ENCODE measurements around the gene RERE. TPM values are rescaled to one million over a fixed set of nuclear protein-coding genes. Genes with fewer than 3 reads are reported as not detected.

Gene RERE
- total and polyA plus RNA-seq, 4 donors, result 26.8 to 133 (median 82.7) TPM

- intact Hi-C loops (cut with DNase I), result loop anchor here (5.0 to 10.0 kb wide), 2 partner anchors 50 to 113 kb away; no protein-coding TSS in a partner anchor
- DNase-seq, result no peak
- WGBS, 2 donors, result 59 to 61% methylated on average over 2 of the region's 2 CpGs
- no peaks in the 10 kb centered on the region for H3K9me3 ChIP-seq (ENCODE audit: control insufficient read depth, low read length)
- no peak for ATAC-seq (ENCODE audit: low FRiP score)
- no peak overlapping the region for H3K4me3 ChIP-seq (ENCODE audit: low read length in 2 of 2)
- no peak overlapping the region for H3K27ac ChIP-seq (ENCODE audit: low read depth in 1 of 2, low read length in 2 of 2)
- H3K36me3 ChIP-seq (ENCODE audit: control insufficient read depth in 1 of 2, insufficient read depth in 2 of 2, low read length in 1 of 2), result no peaks in the 10 kb centered on the region
- peaks cover 7 to 13% of the 10 kb centered on the region in 2 donors for H3K4me1 ChIP-seq (ENCODE audit: control insufficient read depth in 1 of 2, insufficient read depth in 2 of 2, low read length in 2 of 2)
- no peaks in the 10 kb centered on the region for H3K27me3 ChIP-seq (ENCODE audit: control insufficient read depth in 1 of 2, insufficient read depth in 2 of 2, low read length in 1 of 2)
Observed at GRCh38 chr1:8674912-8675311, 142.5 kb downstream of the RERE start.

- WGBS, 2 donors, result 92 to 97% methylated on average over 4 of the region's 4 CpGs
- ATAC-seq (ENCODE audit: low FRiP score) (no peak), DNase-seq (no peak)
- Histone ChIP-seq H3K4me1 (ENCODE audit: control insufficient read depth in 1 of 2, insufficient read depth in 2 of 2, low read length in 2 of 2) (peaks cover 7 to 14% of the 10 kb centered on the region in 2 donors), H3K27me3 (ENCODE audit: control insufficient read depth in 1 of 2, insufficient read depth in 2 of 2, low read length in 1 of 2) (no peaks in the 10 kb centered on the region), H3K9me3 (ENCODE audit: control insufficient read depth, low read length) (no peaks in the 10 kb centered on the region), H3K36me3 (ENCODE audit: control insufficient read depth in 1 of 2, insufficient read depth in 2 of 2, low read length in 1 of 2) (no peaks in the 10 kb centered on the region), H3K27ac (ENCODE audit: low read depth in 1 of 2, low read length in 2 of 2) (no peak overlapping the region), H3K4me3 (ENCODE audit: low read length in 2 of 2) (no peak overlapping the region)
- intact Hi-C loops (cut with DNase I), result loop anchor here (5.0 to 10.0 kb wide), 2 partner anchors 50 to 112 kb away; no protein-coding TSS in a partner anchor
Observed at GRCh38 chr1:8674481-8674880, 143.0 kb downstream of the RERE start.

GRCh38 chr1:8671306-8671917, 146.0 kb downstream of the RERE start:
- H3K36me3 ChIP-seq (ENCODE audit: control insufficient read depth in 1 of 2, insufficient read depth in 2 of 2, low read length in 1 of 2), result no peaks in the 10 kb centered on the region
- no peaks in the 10 kb centered on the region for H3K9me3 ChIP-seq (ENCODE audit: control insufficient read depth, low read length)
- H3K4me3 ChIP-seq (ENCODE audit: low read length in 2 of 2), result no peak overlapping the region
- WGBS, 2 donors, result 25 to 29% methylated on average over 8 of the region's 8 CpGs
- intact Hi-C loops (cut with DNase I), result loop anchor here (1.0 to 10.0 kb wide), 3 partner anchors 53 to 110 kb away; no protein-coding TSS in a partner anchor
- H3K4me1 ChIP-seq (ENCODE audit: control insufficient read depth in 1 of 2, insufficient read depth in 2 of 2, low read length in 2 of 2), result peaks cover 7 to 15% of the 10 kb centered on the region in 2 donors
- ATAC-seq (ENCODE audit: low FRiP score) (peak; percentile 88), DNase-seq (no peak)
- H3K27ac ChIP-seq (ENCODE audit: low read depth in 1 of 2, low read length in 2 of 2), result no peak overlapping the region
- no peaks in the 10 kb centered on the region for H3K27me3 ChIP-seq (ENCODE audit: control insufficient read depth in 1 of 2, insufficient read depth in 2 of 2, low read length in 1 of 2)

- Histone ChIP-seq H3K36me3 (ENCODE audit: control insufficient read depth in 1 of 2, insufficient read depth in 2 of 2, low read length in 1 of 2) (no peaks in the 10 kb centered on the region), H3K27ac (ENCODE audit: low read depth in 1 of 2, low read length in 2 of 2) (no peak overlapping the region), H3K27me3 (ENCODE audit: control insufficient read depth in 1 of 2, insufficient read depth in 2 of 2, low read length in 1 of 2) (no peaks in the 10 kb centered on the region), H3K4me3 (ENCODE audit: low read length in 2 of 2) (no peak overlapping the region), H3K4me1 (ENCODE audit: control insufficient read depth in 1 of 2, insufficient read depth in 2 of 2, low read length in 2 of 2) (peaks cover 7 to 20% of the 10 kb centered on the region in 2 donors), H3K9me3 (ENCODE audit: control insufficient read depth, low read length) (no peaks in the 10 kb centered on the region)
- no peak for ATAC-seq (ENCODE audit: low FRiP score)
- no peak for DNase-seq
- intact Hi-C loops (cut with DNase I), result loop anchor here (5.0 to 10.0 kb wide), 2 partner anchors 54 to 108 kb away; no protein-coding TSS in a partner anchor
- 46 to 57% methylated on average over 2 of the region's 2 CpGs for WGBS, 2 donors
Observed at GRCh38 chr1:8670371-8670818, 147.0 kb downstream of the RERE start.

- Histone ChIP-seq H3K9me3 (ENCODE audit: control insufficient read depth, low read length) (no peaks in the 10 kb centered on the region), H3K4me1 (ENCODE audit: control insufficient read depth in 1 of 2, insufficient read depth in 2 of 2, low read length in 2 of 2) (peaks cover 7 to 20% of the 10 kb centered on the region in 2 donors), H3K27ac (ENCODE audit: low read depth in 1 of 2, low read length in 2 of 2) (no peak overlapping the region), H3K36me3 (ENCODE audit: control insufficient read depth in 1 of 2, insufficient read depth in 2 of 2, low read length in 1 of 2) (no peaks in the 10 kb centered on the region), H3K4me3 (ENCODE audit: low read length in 2 of 2) (no peak overlapping the region), H3K27me3 (ENCODE audit: control insufficient read depth in 1 of 2, insufficient read depth in 2 of 2, low read length in 1 of 2) (no peaks in the 10 kb centered on the region)
- intact Hi-C loops (cut with DNase I), result loop anchor here (5.0 to 10.0 kb wide), 2 partner anchors 55 to 107 kb away; no protein-coding TSS in a partner anchor
- DNase-seq, result no peak
- ATAC-seq (ENCODE audit: low FRiP score), result no peak
- 78 to 83% methylated on average over 4 of the region's 4 CpGs for WGBS, 2 donors
Observed at GRCh38 chr1:8669606-8670335, 147.7 kb downstream of the RERE start.

GRCh38 chr1:8667869-8668594, 149.4 kb downstream of the RERE start:
- intact Hi-C loops (cut with DNase I), result no loop called here

GRCh38 chr1:8666389-8667167, 150.9 kb downstream of the RERE start:
- intact Hi-C loops (cut with DNase I), result no loop called here
- Histone ChIP-seq H3K27me3 (ENCODE audit: control insufficient read depth in 1 of 2, insufficient read depth in 2 of 2, low read length in 1 of 2) (no peaks in the 10 kb centered on the region), H3K27ac (ENCODE audit: low read depth in 1 of 2, low read length in 2 of 2) (no peak overlapping the region), H3K9me3 (ENCODE audit: control insufficient read depth, low read length) (no peaks in the 10 kb centered on the region), H3K36me3 (ENCODE audit: control insufficient read depth in 1 of 2, insufficient read depth in 2 of 2, low read length in 1 of 2) (no peaks in the 10 kb centered on the region), H3K4me3 (ENCODE audit: low read length in 2 of 2) (no peak overlapping the region), H3K4me1 (ENCODE audit: control insufficient read depth in 1 of 2, insufficient read depth in 2 of 2, low read length in 2 of 2) (peaks cover 7 to 23% of the 10 kb centered on the region in 2 donors)
- no peak for DNase-seq
- WGBS, 2 donors, result 45 to 48% methylated on average over 5 of the region's 5 CpGs
- no peak for ATAC-seq (ENCODE audit: low FRiP score)

More at GRCh38 chr1:8667869-8668594, 149.4 kb downstream of the RERE start:
- no peaks in the 10 kb centered on the region for H3K9me3 ChIP-seq (ENCODE audit: control insufficient read depth, low read length)
- no peaks in the 10 kb centered on the region for H3K36me3 ChIP-seq (ENCODE audit: control insufficient read depth in 1 of 2, insufficient read depth in 2 of 2, low read length in 1 of 2)
- H3K4me3 ChIP-seq (ENCODE audit: low read length in 2 of 2), result no peak overlapping the region
- H3K4me1 ChIP-seq (ENCODE audit: control insufficient read depth in 1 of 2, insufficient read depth in 2 of 2, low read length in 2 of 2), result peaks cover 7 to 20% of the 10 kb centered on the region in 2 donors
- no peak overlapping the region for H3K27ac ChIP-seq (ENCODE audit: low read depth in 1 of 2, low read length in 2 of 2)
- H3K27me3 ChIP-seq (ENCODE audit: control insufficient read depth in 1 of 2, insufficient read depth in 2 of 2, low read length in 1 of 2), result no peaks in the 10 kb centered on the region
- DNase-seq, result no peak
- WGBS, 2 donors, result 90 to 92% methylated on average over 5 of the region's 5 CpGs
- no peak for ATAC-seq (ENCODE audit: low FRiP score)

- no peak for ATAC-seq (ENCODE audit: low FRiP score)
- WGBS, 2 donors, result 79 to 82% methylated on average over 2 of the region's 2 CpGs
- no peak for DNase-seq
- Histone ChIP-seq H3K27ac (ENCODE audit: low read depth in 1 of 2, low read length in 2 of 2) (no peak overlapping the region), H3K36me3 (ENCODE audit: control insufficient read depth in 1 of 2, insufficient read depth in 2 of 2, low read length in 1 of 2) (no peaks in the 10 kb centered on the region), H3K9me3 (ENCODE audit: control insufficient read depth, low read length) (no peaks in the 10 kb centered on the region), H3K4me1 (ENCODE audit: control insufficient read depth in 1 of 2, insufficient read depth in 2 of 2, low read length in 2 of 2) (peaks cover 7 to 23% of the 10 kb centered on the region in 2 donors), H3K4me3 (ENCODE audit: low read length in 2 of 2) (no peak overlapping the region), H3K27me3 (ENCODE audit: control insufficient read depth in 1 of 2, insufficient read depth in 2 of 2, low read length in 1 of 2) (no peaks in the 10 kb centered on the region)
- intact Hi-C loops (cut with DNase I), result no loop called here
Observed at GRCh38 chr1:8665833-8666232, 151.6 kb downstream of the RERE start.
